HEK293 (cell line): ENCODE results near the gene MAP4K5.

Experiments used
- ZNF24 ChIP-seq: fragments of 450-650 bp; formaldehyde crosslinking; IDR thresholded peaks from 2 replicates; pipeline ENCODE4 v1.5.1; 2016; ENCODE audit warnings: missing biosample characterization, missing genetic modification characterization
- ZNF558 ChIP-seq: fragments of 450-650 bp; formaldehyde crosslinking; IDR thresholded peaks from 2 replicates; pipeline ENCODE4 v1.5.1; 2016; ENCODE audit warnings: missing biosample characterization, missing genetic modification characterization
- ZNF561 ChIP-seq: fragments of 450-650 bp; IDR thresholded peaks from 2 replicates; pipeline ENCODE4 v1.5.1; 2018; ENCODE audit warnings: missing biosample characterization, missing genetic modification characterization, borderline replicate concordance
- TF ChIP-seq, protein P1 (sequence below): fragments of 450-650 bp; formaldehyde crosslinking; IDR thresholded peaks from 2 replicates; pipeline ENCODE4 v1.5.1; 2016; ENCODE audit warnings: missing biosample characterization, missing genetic modification characterization

DNA sequence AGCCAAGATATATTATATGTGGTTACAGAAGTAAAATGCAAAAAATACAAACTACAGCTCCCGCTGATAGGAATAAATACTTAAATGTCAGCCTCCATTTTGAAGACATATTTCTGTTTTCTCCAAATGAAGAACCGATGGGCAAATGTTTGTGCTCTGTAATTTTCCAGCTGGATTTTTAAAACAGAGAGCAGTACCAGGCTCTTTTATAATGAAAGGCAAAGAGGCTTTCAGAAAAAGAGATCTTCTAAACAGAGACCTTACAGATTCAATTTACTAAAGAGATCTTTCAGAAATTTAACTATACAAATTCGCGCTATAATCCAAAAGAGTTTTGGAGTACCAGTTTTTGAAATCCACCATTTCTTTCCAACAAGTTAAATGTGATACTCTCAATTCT lies 19.9 kb downstream of the MAP4K5 start:
- TF ChIP-seq ZNF558 (tag by site-specific recombination) (no peak), ZNF24 (tag by site-specific recombination) (no peak), ZNF561 (no peak)
- TF ChIP-seq, protein P1, sequence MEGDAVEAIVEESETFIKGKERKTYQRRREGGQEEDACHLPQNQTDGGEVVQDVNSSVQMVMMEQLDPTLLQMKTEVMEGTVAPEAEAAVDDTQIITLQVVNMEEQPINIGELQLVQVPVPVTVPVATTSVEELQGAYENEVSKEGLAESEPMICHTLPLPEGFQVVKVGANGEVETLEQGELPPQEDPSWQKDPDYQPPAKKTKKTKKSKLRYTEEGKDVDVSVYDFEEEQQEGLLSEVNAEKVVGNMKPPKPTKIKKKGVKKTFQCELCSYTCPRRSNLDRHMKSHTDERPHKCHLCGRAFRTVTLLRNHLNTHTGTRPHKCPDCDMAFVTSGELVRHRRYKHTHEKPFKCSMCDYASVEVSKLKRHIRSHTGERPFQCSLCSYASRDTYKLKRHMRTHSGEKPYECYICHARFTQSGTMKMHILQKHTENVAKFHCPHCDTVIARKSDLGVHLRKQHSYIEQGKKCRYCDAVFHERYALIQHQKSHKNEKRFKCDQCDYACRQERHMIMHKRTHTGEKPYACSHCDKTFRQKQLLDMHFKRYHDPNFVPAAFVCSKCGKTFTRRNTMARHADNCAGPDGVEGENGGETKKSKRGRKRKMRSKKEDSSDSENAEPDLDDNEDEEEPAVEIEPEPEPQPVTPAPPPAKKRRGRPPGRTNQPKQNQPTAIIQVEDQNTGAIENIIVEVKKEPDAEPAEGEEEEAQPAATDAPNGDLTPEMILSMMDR (tag by site-specific recombination) = no peak
